Endothelial cell of umbilical vein (primary cell): ENCODE data around the gene DNMT1. TPM values are rescaled to one million over a fixed set of nuclear protein-coding genes. Genes with fewer than 3 reads are reported as not detected.
A peak's percentile ranks its signal among the peaks of the same experiment; 100 is the strongest.

Experiments
- BruUV-seq: library from RNA; stranded (reverse); fragments of 400-500 nt; replicated peaks from 2 replicates; lab custom pipeline; 2021; lab: Mats Ljungman, UMichigan
- CTCF ChIA-PET: fragments of 300-600, 350-600 bp; sonication (Branson Sonifier 250); formaldehyde crosslinking; loops from one replicate; lab custom pipeline; 2021; ENCODE audit warnings: antibody characterized with exemption, inconsistent platforms; lab: Charles Lee
- POLR2A ChIA-PET: fragments of 300-600, 350-600 bp; sonication (Branson Sonifier 250); formaldehyde crosslinking; loops from one replicate; lab custom pipeline; 2021; ENCODE audit warnings: antibody characterized with exemption, inconsistent platforms; lab: Charles Lee
- DNase-seq: peaks from one replicate; pipeline ENCODE4 v3.0.0-alpha.2; 2011; ENCODE audit warnings: low read depth, low spot score
- FAIRE-seq: peaks from 2 replicates; lab custom pipeline; 2011; peaks lifted over from hg19 to GRCh38; lab: Jason Lieb, UNC
- H2AFZ ChIP-seq: 2 replicates; pipeline ENCODE4 v1.6.0; 2012; ENCODE audit warnings: low read depth, low read length, control low read depth, inconsistent platforms
- H3K27ac ChIP-seq: 2 replicates; pipeline ENCODE4 v1.5.1; 2011; ENCODE audit warnings: low read depth, mild to moderate bottlenecking, control low read depth, low read length, moderate library complexity; ENCODE audit not compliant: insufficient read depth
- H3K27me3 ChIP-seq, 2 experiments: 2 replicates each; pipeline versions ENCODE4 v1.6.0 to v1.6.1; 2011; ENCODE audit warnings: low read length in 2 of 2, mixed read lengths in 1 of 2; ENCODE audit not compliant: control insufficient read depth in 2 of 2, insufficient read depth in 2 of 2
- H3K36me3 ChIP-seq, 2 experiments: 2 replicates in 1 of 2; 3 replicates in 1 of 2; pipeline ENCODE4 v1.5.1; 2011; ENCODE audit warnings: low read length in 2 of 2, mild to moderate bottlenecking in 1 of 2, moderate library complexity in 1 of 2; ENCODE audit not compliant: control insufficient read depth in 2 of 2, insufficient read depth in 2 of 2; ENCODE audit errors: extremely low read depth in 1 of 2
- H3K4me1 ChIP-seq: 3 replicates; pipeline ENCODE4 v1.5.1; 2011; ENCODE audit warnings: mild to moderate bottlenecking, low read length; ENCODE audit not compliant: control insufficient read depth, insufficient read depth; ENCODE audit errors: extremely low read depth
- H3K4me2 ChIP-seq: 2 replicates; pipeline ENCODE4 v1.6.1; 2011; ENCODE audit warnings: low read length, control low read depth, mixed read lengths; ENCODE audit not compliant: insufficient read depth
- H3K4me3 ChIP-seq, 3 experiments: fragments of 200-600 bp in 1 of 3; sonication (generic), shearing (Covaris generic) in 1 of 3; replicated peaks in 1 of 3; 2 replicates each; pipeline ENCODE4 v1.5.1; 2011 to 2016; ENCODE audit warnings: control low read depth in 3 of 3, low read length in 3 of 3, mild to moderate bottlenecking in 2 of 3, inconsistent platforms in 1 of 3, low read depth in 1 of 3, moderate library complexity in 1 of 3; ENCODE audit not compliant: insufficient read depth in 1 of 3
- H3K79me2 ChIP-seq: 2 replicates; pipeline ENCODE4 v1.6.0; 2012; ENCODE audit warnings: low read length, inconsistent platforms; ENCODE audit not compliant: control insufficient read depth, insufficient read depth
- H3K9ac ChIP-seq: replicated peaks from 2 replicates; pipeline ENCODE3; 2011; ENCODE audit warnings: low read length, control low read depth; ENCODE audit not compliant: insufficient read depth; ENCODE audit errors: extremely low read depth
- H3K9me1 ChIP-seq: replicated peaks from 3 replicates; pipeline ENCODE4 v1.6.0; 2011; ENCODE audit warnings: mild to moderate bottlenecking, low read length; ENCODE audit not compliant: control insufficient read depth, insufficient read depth; ENCODE audit errors: extremely low read depth
- H3K9me3 ChIP-seq: replicated peaks from 2 replicates; pipeline ENCODE4 v1.5.1; 2012; ENCODE audit warnings: low read length, inconsistent platforms; ENCODE audit not compliant: control insufficient read depth, insufficient read depth
- H4K20me1 ChIP-seq: replicated peaks from 2 replicates; pipeline ENCODE3; 2011; ENCODE audit warnings: mild to moderate bottlenecking, low read length; ENCODE audit not compliant: control insufficient read depth, insufficient read depth; ENCODE audit errors: extremely low read depth
- EZH2 ChIP-seq: IDR thresholded peaks from 2 replicates; pipeline ENCODE4 v1.6.1; 2012; ENCODE audit warnings: borderline replicate concordance, low read depth, mild to moderate bottlenecking, moderate library complexity, low read length, inconsistent platforms; ENCODE audit not compliant: severe bottlenecking
- FOS ChIP-seq: IDR thresholded peaks from 2 replicates; pipeline ENCODE4 v1.6.1; 2011; ENCODE audit warnings: mild to moderate bottlenecking, low read length, moderate library complexity, borderline replicate concordance; ENCODE audit not compliant: insufficient read depth
- JUN ChIP-seq: IDR thresholded peaks from 2 replicates; pipeline ENCODE4 v1.6.1; 2011; ENCODE audit warnings: borderline replicate concordance, low read depth; ENCODE audit not compliant: insufficient read length, insufficient read depth
- POLR2A ChIP-seq: IDR thresholded peaks from 2 replicates; pipeline ENCODE4 v1.6.1; 2012; ENCODE audit warnings: low read depth, mild to moderate bottlenecking, control low read depth, low read length
- POLR2AphosphoS5 ChIP-seq: IDR thresholded peaks from 2 replicates; pipeline ENCODE4 v1.6.1; 2012; ENCODE audit warnings: low read depth, mild to moderate bottlenecking, control low read depth, low read length, moderate library complexity; ENCODE audit not compliant: insufficient read depth
- dilution Hi-C: fragments of 300-500 bp; cut with MboI; formaldehyde crosslinking; loops from one replicate; pipeline ENCODE4 v1.15.0; 2019; ENCODE audit warnings: low sequenced_read_pairs; ENCODE audit not compliant: extremely low pct_ligation_motif_present
- intact Hi-C: fragments of 100-400 bp; cut with micrococcal nuclease; formaldehyde crosslinking; loops from one replicate; pipeline ENCODE4 v1.10.0; 2022
- polyA plus RNA-seq, 4 experiments: library from polyadenylated mRNA; depleted of rRNA in 3 of 4; stranded (reverse) in 3 of 4; unstranded in 1 of 4; fragments of >200 nt; gene quantifications; 2 replicates each; pipeline versions ENCODE4 v1.2.1 to v1.2.3, GENCODE V29; 2011 to 2012; ENCODE audit warnings: missing spikeins in 1 of 4
- total RNA-seq: library from RNA; stranded (reverse); gene quantifications from 2 replicates; pipeline ENCODE4 v1.2.3, GENCODE V29; 2021
- TF ChIP-seq, protein P1 (sequence below), 2 donors: IDR thresholded peaks; 1 replicate in 1 of 2; 2 replicates in 1 of 2; pipeline ENCODE4 v1.5.1; 2011; ENCODE audit warnings: low read length in 2 of 2, mild to moderate bottlenecking in 2 of 2, moderate library complexity in 2 of 2, control low read depth in 1 of 2, inconsistent platforms in 1 of 2, low read depth in 1 of 2; ENCODE audit not compliant: insufficient read depth in 1 of 2; ENCODE audit errors: extremely low read depth in 1 of 2

The DNMT1 gene
- total and polyA plus RNA-seq, 2 donors (not counting 3 experiments of a cell fraction or from before 2014, with no cell fraction given) = 53.4 to 165 TPM

DNA sequence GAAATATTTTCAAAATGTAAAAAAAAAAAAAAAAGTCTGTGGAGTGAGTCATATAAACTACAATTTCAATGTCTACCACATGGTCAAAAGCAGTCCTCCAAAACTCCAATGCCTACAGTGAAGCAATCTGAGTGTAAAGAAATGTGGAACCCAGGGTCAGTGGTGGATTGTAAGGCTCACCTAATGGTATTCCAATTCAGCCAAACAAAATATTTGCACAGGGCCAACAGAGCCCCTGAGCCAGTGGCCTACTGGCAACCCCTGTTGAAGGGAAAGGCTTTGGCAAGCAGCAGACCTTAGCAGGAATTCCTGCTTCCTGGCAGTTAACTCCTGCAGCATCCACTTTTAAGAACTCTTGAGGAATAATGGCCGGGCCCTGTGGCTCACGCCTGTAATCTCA, 3.4 kb downstream of the DNMT1 start:
- H3K27me3 ChIP-seq = no peaks in the 10 kb centered on the region
- peaks cover 16% of the 10 kb centered on the region for H3K4me1 ChIP-seq
- peaks cover 77% of the 10 kb centered on the region for H3K79me2 ChIP-seq
- ChIA-PET POLR2A (no interaction called here), CTCF (interaction anchor here (0.6 to 1.7 kb wide), 2 partner anchors 59 to 113 kb away, joined by 4 to 9 read pairs; no protein-coding TSS in a partner anchor)
- H3K36me3 ChIP-seq = peaks cover 0 to under 1% of the 10 kb centered on the region in 2 experiments
- intact Hi-C loops (loop anchor here (10.0 kb wide), 2 partner anchors 87 to 193 kb away; partner anchors contain the start of genes ANGPTL6, PPAN and TYK2), dilution Hi-C loops (no loop called here)
- no peak overlapping the region for H2AFZ ChIP-seq
- H3K9ac ChIP-seq = no peak overlapping the region
- no peak overlapping the region for H3K4me2 ChIP-seq
- peak; percentile 94 for FAIRE-seq
- TF ChIP-seq POLR2A (no peak), EZH2 (no peak), JUN (no peak), POLR2AphosphoS5 (peak; percentile 69), FOS (peak; percentile 40)
- TF ChIP-seq, protein P1, sequence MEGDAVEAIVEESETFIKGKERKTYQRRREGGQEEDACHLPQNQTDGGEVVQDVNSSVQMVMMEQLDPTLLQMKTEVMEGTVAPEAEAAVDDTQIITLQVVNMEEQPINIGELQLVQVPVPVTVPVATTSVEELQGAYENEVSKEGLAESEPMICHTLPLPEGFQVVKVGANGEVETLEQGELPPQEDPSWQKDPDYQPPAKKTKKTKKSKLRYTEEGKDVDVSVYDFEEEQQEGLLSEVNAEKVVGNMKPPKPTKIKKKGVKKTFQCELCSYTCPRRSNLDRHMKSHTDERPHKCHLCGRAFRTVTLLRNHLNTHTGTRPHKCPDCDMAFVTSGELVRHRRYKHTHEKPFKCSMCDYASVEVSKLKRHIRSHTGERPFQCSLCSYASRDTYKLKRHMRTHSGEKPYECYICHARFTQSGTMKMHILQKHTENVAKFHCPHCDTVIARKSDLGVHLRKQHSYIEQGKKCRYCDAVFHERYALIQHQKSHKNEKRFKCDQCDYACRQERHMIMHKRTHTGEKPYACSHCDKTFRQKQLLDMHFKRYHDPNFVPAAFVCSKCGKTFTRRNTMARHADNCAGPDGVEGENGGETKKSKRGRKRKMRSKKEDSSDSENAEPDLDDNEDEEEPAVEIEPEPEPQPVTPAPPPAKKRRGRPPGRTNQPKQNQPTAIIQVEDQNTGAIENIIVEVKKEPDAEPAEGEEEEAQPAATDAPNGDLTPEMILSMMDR (IDR thresholded peaks at IDR 0.05; ENCODE audit: extremely low read depth in 1 of 2, insufficient read depth in 1 of 2, low read depth in 1 of 2, low read length in 2 of 2) = no peak
- no TSS peak for BruUV-seq
- H4K20me1 ChIP-seq = no peaks in the 10 kb centered on the region
- H3K9me1 ChIP-seq = no peaks in the 10 kb centered on the region
- DNase-seq = peak; percentile 97
- H3K27ac ChIP-seq = no peak overlapping the region
- H3K4me3 ChIP-seq = no peak overlapping the region
- H3K9me3 ChIP-seq = no peaks in the 10 kb centered on the region
